ENCODE measurements around the gene CCDC3. TPM values are rescaled to one million over a fixed set of nuclear protein-coding genes. Genes with fewer than 3 reads are reported as not detected.

CCDC3 gene
- total and polyA plus RNA-seq, 7 donors: 0.46 to 6.9 (median 3.1) TPM

GRCh38 chr10:12916587-12916986, 84.9 kb downstream of the CCDC3 start:
- Histone ChIP-seq H3K4me3 (no peak overlapping the region), H3K27ac (no peak overlapping the region), H3K36me3 (no peaks in the 10 kb centered on the region), H3K9me3 (no peaks in the 10 kb centered on the region), H3K27me3 (no peaks in the 10 kb centered on the region), H3K4me1 (no peaks in the 10 kb centered on the region)
- TF ChIP-seq EP300 (IDR thresholded peaks at IDR 0.05): no peak
- intact Hi-C loops (cut with DNase I): no loop called here
- DNase-seq: no peak
- 92 to 93% methylated on average over 4 of the region's 4 CpGs for WGBS, 2 donors

DNA sequence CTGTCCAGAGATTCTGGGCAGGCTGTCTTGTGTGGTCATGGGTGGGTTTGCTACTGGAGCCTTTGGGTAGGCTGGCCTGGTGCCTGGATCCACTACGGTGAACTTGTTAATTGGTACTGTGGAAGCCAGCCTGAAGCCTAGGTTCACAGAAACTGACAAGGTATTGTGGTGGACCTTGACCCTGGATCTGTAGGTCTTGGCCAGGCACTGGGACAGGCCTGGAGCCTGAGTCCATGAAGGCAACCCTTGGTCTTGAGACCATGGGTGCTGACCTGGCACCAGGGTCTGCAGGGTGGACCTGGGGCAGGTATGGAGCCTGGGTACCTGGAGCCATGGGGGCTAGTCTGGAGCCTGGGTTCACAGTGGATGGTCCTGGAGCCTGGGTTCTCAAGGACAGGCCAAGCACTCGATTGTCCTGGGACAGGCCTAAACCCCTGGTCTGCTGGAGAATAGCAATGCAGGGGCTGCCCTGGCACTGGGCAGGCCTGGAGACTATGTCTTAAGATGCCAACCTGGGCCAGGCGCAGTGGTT, 85.8 kb downstream of the CCDC3 start:
- H3K4me1 ChIP-seq: no peaks in the 10 kb centered on the region
- TF ChIP-seq POLR2AphosphoS5 (IDR thresholded peaks at IDR 0.05) (no peak), POLR2A (IDR thresholded peaks at IDR 0.05) (no peak), EP300 (IDR thresholded peaks at IDR 0.05) (no peak), CTCF (IDR thresholded peaks at IDR 0.05) (no peak)
- intact Hi-C loops (cut with DNase I): no loop called here
- 86 to 92% methylated on average over 3 of the region's 3 CpGs for WGBS, 2 donors
- no peak for DNase-seq
- H3K27ac ChIP-seq: no peak overlapping the region
- no peaks in the 10 kb centered on the region for H3K36me3 ChIP-seq
- no peak overlapping the region for H3K4me3 ChIP-seq
- H3K9me3 ChIP-seq: no peaks in the 10 kb centered on the region
- H3K27me3 ChIP-seq: no peaks in the 10 kb centered on the region

DNA sequence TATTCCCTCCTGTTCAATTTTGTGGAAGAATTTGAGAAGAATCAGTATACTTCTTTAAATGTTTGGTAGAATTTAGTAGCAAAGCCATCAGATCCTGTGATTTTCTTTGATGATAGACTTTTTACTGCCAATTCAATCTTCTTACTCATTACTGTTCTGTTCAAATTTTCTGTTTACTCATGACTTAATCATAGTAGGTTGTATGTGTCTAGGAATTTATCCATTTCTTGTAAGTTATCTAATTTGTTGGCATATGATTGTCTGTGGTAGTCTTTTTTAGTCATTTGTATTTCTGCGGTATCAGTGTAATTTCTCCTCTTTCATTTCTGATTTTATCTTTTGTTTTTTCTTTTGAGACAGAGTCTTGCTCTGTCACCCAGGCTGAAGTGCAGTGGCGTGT, 87.4 kb downstream of the CCDC3 start:
- Histone ChIP-seq H3K4me1 (peaks cover 0 to 11% (median 0%) of the 10 kb centered on the region in 4 donors), H3K36me3 (no peaks in the 10 kb centered on the region), H3K4me3 (no peak overlapping the region), H3K9me3 (no peaks in the 10 kb centered on the region), H3K27me3 (no peaks in the 10 kb centered on the region), H3K27ac (no peak overlapping the region)
- 88 to 94% methylated on average over 2 of the region's 2 CpGs for WGBS, 2 donors
- intact Hi-C loops (cut with DNase I): no loop called here
- no peak for DNase-seq
- TF ChIP-seq POLR2AphosphoS5 (IDR thresholded peaks at IDR 0.05): no peak
- no peak for TF ChIP-seq POLR2A (IDR thresholded peaks at IDR 0.05)
- no peak for TF ChIP-seq EP300 (IDR thresholded peaks at IDR 0.05)
- no peak for TF ChIP-seq CTCF (IDR thresholded peaks at IDR 0.05)

GRCh38 chr10:12911795-12912194, 89.7 kb downstream of the CCDC3 start:
- no peak overlapping the region for H3K27ac ChIP-seq
- 92 to 94% methylated on average over 3 of the region's 3 CpGs for WGBS, 2 donors
- intact Hi-C loops (cut with DNase I): no loop called here
- peaks cover 0 to 11% (median 0%) of the 10 kb centered on the region in 4 donors for H3K4me1 ChIP-seq
- H3K36me3 ChIP-seq: no peaks in the 10 kb centered on the region
- no peak overlapping the region for H3K4me3 ChIP-seq
- H3K27me3 ChIP-seq: no peaks in the 10 kb centered on the region
- DNase-seq: no peak
- H3K9me3 ChIP-seq: no peaks in the 10 kb centered on the region
- no peak for TF ChIP-seq CTCF (IDR thresholded peaks at IDR 0.05)
- no peak for TF ChIP-seq POLR2A (IDR thresholded peaks at IDR 0.05)
- TF ChIP-seq EP300 (IDR thresholded peaks at IDR 0.05): no peak
- no peak for TF ChIP-seq POLR2AphosphoS5 (IDR thresholded peaks at IDR 0.05)

- 78 to 92% methylated on average over 4 of the region's 4 CpGs for WGBS, 2 donors
- no peak for DNase-seq
These were observed 90.7 kb downstream of the CCDC3 start for GRCh38 chr10:12910835-12911234.

More at GRCh38 chr10:12910835-12911234, 90.7 kb downstream of the CCDC3 start:
- Histone ChIP-seq H3K27me3 (no peaks in the 10 kb centered on the region), H3K4me3 (no peak overlapping the region), H3K4me1 (peaks cover 0 to 11% (median 0%) of the 10 kb centered on the region in 4 donors), H3K36me3 (no peaks in the 10 kb centered on the region), H3K27ac (no peak overlapping the region), H3K9me3 (no peaks in the 10 kb centered on the region)
- TF ChIP-seq EP300 (IDR thresholded peaks at IDR 0.05) (no peak), POLR2A (IDR thresholded peaks at IDR 0.05) (no peak), POLR2AphosphoS5 (IDR thresholded peaks at IDR 0.05) (no peak), CTCF (IDR thresholded peaks at IDR 0.05) (no peak)
- intact Hi-C loops (cut with DNase I): no loop called here

All from sigmoid colon (tissue), 7 donors.